GM19193 (cell line): Measurements from ENCODE around the gene PNP.

Source experiments
- POLR2A ChIP-seq: IDR thresholded peaks from 4 replicates; pipeline ENCODE4 v1.6.1; 2011; ENCODE audit not compliant: insufficient read depth, insufficient read length; ENCODE audit errors: extremely low read depth

Gene PNP

DNA sequence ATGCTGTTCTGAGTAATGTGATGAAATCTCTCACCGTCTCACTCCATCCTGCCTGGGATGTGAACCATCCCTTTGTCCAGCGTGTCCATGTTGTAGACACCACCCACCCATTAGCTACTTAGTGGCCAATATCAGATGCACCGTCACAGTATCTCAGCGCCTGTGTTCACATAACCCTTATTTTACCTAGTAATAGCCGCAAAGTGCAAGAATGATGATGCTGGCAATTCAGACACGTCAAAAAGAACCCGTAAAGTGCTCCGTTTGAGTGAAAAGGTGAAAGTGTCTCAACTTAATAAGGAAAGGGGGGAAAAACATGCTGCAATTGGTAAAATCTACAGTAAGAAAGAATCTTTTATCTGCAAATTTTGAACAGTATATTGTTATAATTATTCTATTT is 39.2 kb downstream of the PNP start:
- no peak for TF ChIP-seq POLR2A

DNA sequence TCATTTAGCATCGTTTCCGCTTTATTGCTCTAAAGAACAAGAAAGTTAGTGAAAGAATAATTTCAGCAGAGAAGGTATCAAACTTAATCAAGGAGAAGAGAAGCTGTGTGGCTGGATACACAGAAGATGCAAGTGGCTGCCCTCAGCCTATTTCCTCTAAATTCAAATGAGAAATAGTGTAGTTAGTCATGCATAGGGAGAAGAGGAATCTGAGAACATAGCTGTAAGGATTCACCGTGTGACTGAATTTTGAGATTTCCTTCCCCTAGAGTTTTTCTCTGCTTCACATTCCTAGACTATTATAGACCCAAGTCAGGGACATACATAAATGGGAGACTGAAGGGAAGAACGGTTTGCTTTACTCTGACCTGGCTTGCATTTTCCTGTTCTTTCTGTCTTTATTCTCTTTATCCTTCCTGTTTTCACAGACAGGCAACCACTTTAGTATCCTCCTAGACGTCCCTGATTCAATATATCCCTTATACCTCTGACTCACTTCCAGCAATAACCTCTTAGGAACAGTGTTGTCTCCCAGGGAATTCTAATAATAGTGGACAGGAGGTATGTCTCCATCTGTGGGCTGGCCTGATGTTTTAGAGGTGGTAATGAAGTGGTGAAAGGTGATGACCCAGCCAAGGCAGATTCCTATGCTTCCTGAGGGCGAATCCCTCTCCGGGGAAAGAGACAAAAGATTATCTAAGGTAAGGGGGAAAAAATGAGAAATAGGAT is 43.1 kb downstream of the PNP start:
- no peak for TF ChIP-seq POLR2A

DNA sequence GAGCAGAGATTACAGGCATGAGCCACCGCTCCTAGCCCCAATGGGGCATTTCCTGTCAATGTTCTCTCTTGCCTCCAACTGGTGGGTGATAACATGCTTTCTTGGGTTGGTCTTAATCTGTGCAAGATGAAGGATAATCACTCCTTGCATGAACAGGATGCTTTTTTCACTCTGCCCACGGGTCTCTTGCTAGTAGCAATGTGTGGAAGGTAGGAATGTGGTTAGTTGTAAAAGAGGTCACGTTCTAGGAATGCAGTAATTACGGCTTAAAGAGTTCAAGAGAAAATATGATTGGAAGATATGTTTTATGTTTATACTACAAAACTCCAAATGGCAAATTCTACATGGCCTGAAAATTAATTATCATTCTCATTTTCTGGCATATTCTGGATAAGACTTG is 46.6 kb downstream of the PNP start:
- no peak for TF ChIP-seq POLR2A

DNA sequence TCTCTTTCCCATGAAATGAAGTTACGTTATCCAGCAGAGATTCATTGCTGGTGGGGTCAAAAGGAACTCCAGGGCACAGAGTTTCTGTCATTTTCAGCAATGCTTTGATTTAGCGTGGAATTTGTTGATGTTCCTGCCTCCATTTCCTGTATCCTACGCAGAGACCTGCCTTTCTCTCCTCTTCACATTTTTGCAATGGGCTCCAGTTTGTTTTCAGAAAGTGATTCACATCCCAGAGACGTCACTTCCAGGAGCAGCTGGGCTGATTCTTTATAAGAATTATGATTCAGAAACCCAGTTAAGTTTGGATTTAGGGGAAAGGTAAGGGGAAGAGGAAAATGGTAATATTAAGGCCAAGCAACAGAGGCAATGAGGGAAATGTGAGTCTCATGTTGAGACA is 47.7 kb downstream of the PNP start:
- TF ChIP-seq POLR2A, result no peak

DNA sequence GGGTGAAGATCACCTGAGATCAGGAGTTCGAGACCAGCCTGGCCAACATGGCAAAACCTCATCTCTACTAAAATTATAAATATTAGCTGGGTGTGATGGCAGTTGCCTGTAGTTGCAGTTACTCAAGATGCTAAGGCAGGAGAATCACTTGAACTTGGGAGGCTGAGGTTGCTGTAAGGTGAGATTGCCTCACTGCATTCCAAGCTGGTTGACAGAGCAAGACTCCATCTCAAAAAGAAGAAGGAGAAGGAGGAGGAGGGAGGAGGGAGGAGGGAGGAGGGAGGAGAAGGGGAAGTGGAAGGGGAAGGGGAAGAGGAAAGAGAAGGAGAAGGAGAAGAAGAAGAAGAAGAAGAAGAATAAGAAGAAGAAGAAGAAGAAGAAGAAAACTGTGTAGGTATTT is 53.1 kb downstream of the PNP start:
- no peak for TF ChIP-seq POLR2A

DNA sequence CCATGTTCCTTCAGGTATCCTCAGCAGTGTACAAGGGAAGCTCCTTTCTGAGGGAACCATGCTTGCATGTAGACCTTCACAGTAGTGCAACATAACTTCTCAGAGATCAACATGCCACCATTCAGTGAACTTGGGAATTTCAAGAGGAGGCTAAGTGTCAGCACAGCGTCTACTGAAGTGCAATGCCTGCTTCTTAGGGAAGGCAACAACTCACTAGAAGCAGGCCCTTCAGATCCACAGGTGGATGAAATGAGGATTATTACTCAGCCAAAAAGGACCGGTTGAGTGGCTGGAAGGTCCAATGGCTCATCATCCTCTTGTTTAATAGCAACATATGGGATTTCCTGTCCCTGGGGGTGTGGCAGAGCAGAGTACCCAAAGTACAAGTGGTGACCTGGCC is 54.8 kb downstream of the PNP start:
- no peak for TF ChIP-seq POLR2A
